Measurements from ENCODE around the gene JAKMIP3. TPM values are rescaled to one million over a fixed set of nuclear protein-coding genes. Genes with fewer than 3 reads are reported as not detected.

The JAKMIP3 gene
- total and polyA plus RNA-seq, 9 of the 15 experiments (the other 6 are each of a cell fraction or from before 2014, with no cell fraction given), result 0.04 TPM; not detected in 8

DNA sequence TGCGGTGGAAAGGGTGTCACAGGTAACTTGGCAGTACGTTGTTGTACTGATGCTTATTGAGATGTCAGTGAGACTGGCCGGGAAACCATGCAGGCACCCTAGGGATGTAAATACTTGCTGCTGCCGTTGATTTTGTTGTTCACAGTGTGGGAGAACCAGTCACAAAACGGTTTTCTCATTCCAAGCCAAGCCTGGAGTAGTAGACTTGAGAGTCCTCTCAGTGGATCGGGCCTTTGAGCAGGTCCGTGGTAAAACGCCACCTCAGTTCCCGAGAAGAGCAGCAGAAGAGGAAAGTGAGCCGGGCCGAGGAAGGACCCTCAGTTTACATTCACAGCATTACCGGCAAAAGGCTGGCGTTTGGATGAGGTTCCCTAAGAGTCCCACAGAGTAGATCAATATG, 1.1 kb downstream of the JAKMIP3 start:
- POLR2A ChIA-PET, result no interaction called here
- no peak overlapping the region for H3K4me3 ChIP-seq
- intact Hi-C loops (cut with micrococcal nuclease) (no loop called here), in situ Hi-C loops (cut with MboI) (no loop called here)
- no peak for FAIRE-seq
- 11% methylated on average over 11 of the region's 13 CpGs for WGBS (ENCODE audit: insufficient coverage, low coverage, missing lambda C conversion rate)
- H3K9me3 ChIP-seq (replicated peaks; ENCODE audit: control insufficient read depth, insufficient read depth, low read depth, low read length), result no peaks in the 10 kb centered on the region
- ATAC-seq, result no peak
- H3K4me1 ChIP-seq (replicated peaks in 1 of 2; ENCODE audit: control insufficient read depth in 2 of 2, insufficient read depth in 2 of 2, low read length in 2 of 2), result peaks cover 0 to 13% of the 10 kb centered on the region in 2 experiments; a peak in 3 of 5 replicates
- TF ChIP-seq, protein P1, sequence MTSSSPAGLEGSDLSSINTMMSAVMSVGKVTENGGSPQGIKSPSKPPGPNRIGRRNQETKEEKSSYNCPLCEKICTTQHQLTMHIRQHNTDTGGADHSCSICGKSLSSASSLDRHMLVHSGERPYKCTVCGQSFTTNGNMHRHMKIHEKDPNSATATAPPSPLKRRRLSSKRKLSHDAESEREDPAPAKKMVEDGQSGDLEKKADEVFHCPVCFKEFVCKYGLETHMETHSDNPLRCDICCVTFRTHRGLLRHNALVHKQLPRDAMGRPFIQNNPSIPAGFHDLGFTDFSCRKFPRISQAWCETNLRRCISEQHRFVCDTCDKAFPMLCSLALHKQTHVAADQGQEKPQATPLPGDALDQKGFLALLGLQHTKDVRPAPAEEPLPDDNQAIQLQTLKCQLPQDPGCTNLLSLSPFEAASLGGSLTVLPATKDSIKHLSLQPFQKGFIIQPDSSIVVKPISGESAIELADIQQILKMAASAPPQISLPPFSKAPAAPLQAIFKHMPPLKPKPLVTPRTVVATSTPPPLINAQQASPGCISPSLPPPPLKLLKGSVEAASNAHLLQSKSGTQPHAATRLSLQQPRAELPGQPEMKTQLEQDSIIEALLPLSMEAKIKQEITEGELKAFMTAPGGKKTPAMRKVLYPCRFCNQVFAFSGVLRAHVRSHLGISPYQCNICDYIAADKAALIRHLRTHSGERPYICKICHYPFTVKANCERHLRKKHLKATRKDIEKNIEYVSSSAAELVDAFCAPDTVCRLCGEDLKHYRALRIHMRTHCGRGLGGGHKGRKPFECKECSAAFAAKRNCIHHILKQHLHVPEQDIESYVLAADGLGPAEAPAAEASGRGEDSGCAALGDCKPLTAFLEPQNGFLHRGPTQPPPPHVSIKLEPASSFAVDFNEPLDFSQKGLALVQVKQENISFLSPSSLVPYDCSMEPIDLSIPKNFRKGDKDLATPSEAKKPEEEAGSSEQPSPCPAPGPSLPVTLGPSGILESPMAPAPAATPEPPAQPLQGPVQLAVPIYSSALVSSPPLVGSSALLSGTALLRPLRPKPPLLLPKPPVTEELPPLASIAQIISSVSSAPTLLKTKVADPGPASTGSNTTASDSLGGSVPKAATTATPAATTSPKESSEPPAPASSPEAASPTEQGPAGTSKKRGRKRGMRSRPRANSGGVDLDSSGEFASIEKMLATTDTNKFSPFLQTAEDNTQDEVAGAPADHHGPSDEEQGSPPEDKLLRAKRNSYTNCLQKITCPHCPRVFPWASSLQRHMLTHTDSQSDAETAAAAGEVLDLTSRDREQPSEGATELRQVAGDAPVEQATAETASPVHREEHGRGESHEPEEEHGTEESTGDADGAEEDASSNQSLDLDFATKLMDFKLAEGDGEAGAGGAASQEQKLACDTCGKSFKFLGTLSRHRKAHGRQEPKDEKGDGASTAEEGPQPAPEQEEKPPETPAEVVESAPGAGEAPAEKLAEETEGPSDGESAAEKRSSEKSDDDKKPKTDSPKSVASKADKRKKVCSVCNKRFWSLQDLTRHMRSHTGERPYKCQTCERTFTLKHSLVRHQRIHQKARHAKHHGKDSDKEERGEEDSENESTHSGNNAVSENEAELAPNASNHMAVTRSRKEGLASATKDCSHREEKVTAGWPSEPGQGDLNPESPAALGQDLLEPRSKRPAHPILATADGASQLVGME (CRISPR knock-in tag; IDR thresholded peaks at IDR 0.05), result no peak
- no peak for TF ChIP-seq GABPA (tag; conservative IDR thresholded peaks at IDR 0.05; ENCODE audit: low read depth)
- TF ChIP-seq ZNF57 (CRISPR knock-in tag; IDR thresholded peaks at IDR 0.05), result no peak
- no peak for TF ChIP-seq MCM5 (IDR thresholded peaks at IDR 0.05; ENCODE audit: low read depth)
- no peak for TF ChIP-seq GTF2A2 (tag; IDR thresholded peaks at IDR 0.05)
- CTCF ChIA-PET (ENCODE audit: low intra/inter-chr PET ratio), result no interaction called here
- H3K27me3 ChIP-seq (ENCODE audit: control insufficient read depth in 2 of 2, insufficient read depth in 2 of 2, low read length in 2 of 2), result peaks cover 5 to 83% of the 10 kb centered on the region in 2 experiments
- no peak overlapping the region for H3K27ac ChIP-seq (ENCODE audit: extremely low read depth, low read depth, low read length)
- H3K4me2 ChIP-seq (ENCODE audit: insufficient read depth, low read length), result no peak overlapping the region
- no peaks in the 10 kb centered on the region for H4K20me1 ChIP-seq (replicated peaks; ENCODE audit: control insufficient read depth, insufficient read depth, low read length)
- no peaks in the 10 kb centered on the region for H3K36me3 ChIP-seq (ENCODE audit: control insufficient read depth, insufficient read depth, low read length)
- H2AFZ ChIP-seq (ENCODE audit: low read depth, low read length), result no peak overlapping the region
- H3K9ac ChIP-seq (ENCODE audit: insufficient read depth in 1 of 2, low read depth in 2 of 2, low read length in 2 of 2), result no peak overlapping the region
- H3K9me1 ChIP-seq (ENCODE audit: control insufficient read depth, insufficient read depth, low read length), result no peaks in the 10 kb centered on the region
- no peaks in the 10 kb centered on the region for H3K79me2 ChIP-seq (ENCODE audit: control insufficient read depth, insufficient read depth, low read length)
- no TSS peak for BruUV-seq (replicated peaks)
- no peak for DNase-seq (ENCODE audit: extremely low read depth in 1 of 4, low spot score in 3 of 4)

All from K562 (cell line).